Nephron progenitor cell (in vitro differentiated cells): ENCODE results near the gene CDK2.
"Not testable (repeated sequence)": the region's sequence is repeated elsewhere in the genome, so short reads cannot be mapped to it uniquely, and the experiment has no call there.

ENCODE experiments used
- DNase-seq: peaks from one replicate; pipeline ENCODE4 v3.0.0; 2021
- H3K27ac Mint-ChIP-seq: 2 replicates; pipeline ENCODE4 v1.8.0; 2021; ENCODE audit warnings: mild to moderate bottlenecking, moderate library complexity, mixed read lengths
- H3K27me3 Mint-ChIP-seq: 2 replicates; pipeline ENCODE4 v1.8.0; 2021; ENCODE audit warnings: mild to moderate bottlenecking, low read depth, mixed read lengths; ENCODE audit not compliant: poor library complexity
- H3K36me3 Mint-ChIP-seq: 2 replicates; pipeline ENCODE4 v1.8.0; 2021; ENCODE audit warnings: low read depth, mixed read lengths
- H3K4me1 Mint-ChIP-seq: 2 replicates; pipeline ENCODE4 v1.8.0; 2021; ENCODE audit warnings: mixed read lengths
- H3K4me3 Mint-ChIP-seq: 2 replicates; pipeline ENCODE4 v1.8.0; 2021; ENCODE audit warnings: mild to moderate bottlenecking, moderate library complexity, mixed read lengths
- H3K9me3 Mint-ChIP-seq: 2 replicates; pipeline ENCODE4 v1.8.0; 2021; ENCODE audit warnings: mild to moderate bottlenecking, moderate library complexity, mixed read lengths
- CTCF ChIP-seq: fragments of 200-600 bp; sonication (generic); IDR thresholded peaks from 2 replicates; pipeline ENCODE4 v1.5.0; 2021; ENCODE audit warnings: antibody characterized with exemption

Gene CDK2

DNA sequence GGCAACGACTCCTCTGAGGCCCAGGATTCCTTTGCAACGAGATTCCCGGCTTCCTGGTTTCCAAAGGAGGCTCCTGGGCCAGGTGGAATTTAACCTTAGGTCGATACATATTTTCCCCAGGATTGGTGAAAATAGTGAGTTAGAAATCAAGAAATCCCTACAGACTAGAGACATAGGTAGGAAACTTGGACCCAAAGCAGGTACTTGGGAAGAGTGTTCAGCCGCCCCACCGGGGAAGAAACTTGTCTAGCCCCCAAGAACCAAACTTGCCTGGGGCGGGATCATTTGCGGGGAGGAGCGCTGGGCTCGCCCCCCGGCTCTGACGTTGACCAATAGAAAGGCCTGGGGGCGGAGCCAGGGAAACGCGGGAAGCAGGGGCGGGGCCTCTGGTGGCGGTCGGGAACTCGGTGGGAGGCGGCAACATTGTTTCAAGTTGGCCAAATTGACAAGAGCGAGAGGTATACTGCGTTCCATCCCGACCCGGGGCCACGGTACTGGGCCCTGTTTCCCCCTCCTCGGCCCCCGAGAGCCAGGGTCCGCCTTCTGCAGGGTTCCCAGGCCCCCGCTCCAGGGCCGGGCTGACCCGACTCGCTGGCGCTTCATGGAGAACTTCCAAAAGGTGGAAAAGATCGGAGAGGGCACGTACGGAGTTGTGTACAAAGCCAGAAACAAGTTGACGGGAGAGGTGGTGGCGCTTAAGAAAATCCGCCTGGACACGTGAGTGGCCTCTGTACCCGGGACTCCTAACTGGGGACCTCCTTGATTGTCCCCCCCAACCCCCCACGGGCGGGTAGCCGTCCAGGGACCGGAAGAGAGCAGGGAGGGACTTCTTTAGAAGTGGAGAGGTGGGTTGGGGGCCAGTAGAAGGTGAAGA is at the start of gene CDK2:
TSS of gene CDK2 (plus strand) at position 423 of the 874 bp plus-strand sequence. CDS start at position 602, 179 bp downstream.
- DNase-seq = peak; percentile 98
- H3K4me1 Mint-ChIP-seq = peaks cover 52% of the 10 kb centered on the region
- peak within 1 kb of the TSS; percentile 99 for H3K4me3 Mint-ChIP-seq
- peaks cover 17% of the 10 kb centered on the region for H3K36me3 Mint-ChIP-seq
- H3K27me3 Mint-ChIP-seq = peaks cover 2% of the 10 kb centered on the region
- no peak for TF ChIP-seq CTCF
- H3K9me3 Mint-ChIP-seq = no peaks in the 10 kb centered on the region
- H3K27ac Mint-ChIP-seq = peak within 1 kb of the TSS; percentile 95

- not testable (repeated sequence) for H3K27ac Mint-ChIP-seq
Observed at GRCh38 chr12:55919032-55919431, 47.6 kb upstream of the CDK2 start.

GRCh38 chr12:55922126-55922525 is 44.5 kb upstream of the CDK2 start:
- DNase-seq = no peak
- no peak for TF ChIP-seq CTCF
- Mint-ChIP-seq H3K27me3 (no peaks in the 10 kb centered on the region), H3K36me3 (peaks cover 53% of the 10 kb centered on the region), H3K9me3 (no peaks in the 10 kb centered on the region), H3K4me1 (peaks cover 28% of the 10 kb centered on the region), H3K4me3 (no peak overlapping the region), H3K27ac (no peak overlapping the region)

More at GRCh38 chr12:55919032-55919431, 47.6 kb upstream of the CDK2 start:
- H3K9me3 Mint-ChIP-seq, H3K4me1 Mint-ChIP-seq, DNase-seq, H3K4me3 Mint-ChIP-seq, H3K27me3 Mint-ChIP-seq: not testable (repeated sequence)
- peaks cover 63% of the 10 kb centered on the region for H3K36me3 Mint-ChIP-seq

- H3K27ac Mint-ChIP-seq, H3K27me3 Mint-ChIP-seq, H3K9me3 Mint-ChIP-seq, DNase-seq, H3K4me3 Mint-ChIP-seq: not testable (repeated sequence)
- Mint-ChIP-seq H3K4me1 (peaks cover 32% of the 10 kb centered on the region), H3K36me3 (peaks cover 45% of the 10 kb centered on the region)
Observed at GRCh38 chr12:55923648-55924047, 43.0 kb upstream of the CDK2 start.

DNA sequence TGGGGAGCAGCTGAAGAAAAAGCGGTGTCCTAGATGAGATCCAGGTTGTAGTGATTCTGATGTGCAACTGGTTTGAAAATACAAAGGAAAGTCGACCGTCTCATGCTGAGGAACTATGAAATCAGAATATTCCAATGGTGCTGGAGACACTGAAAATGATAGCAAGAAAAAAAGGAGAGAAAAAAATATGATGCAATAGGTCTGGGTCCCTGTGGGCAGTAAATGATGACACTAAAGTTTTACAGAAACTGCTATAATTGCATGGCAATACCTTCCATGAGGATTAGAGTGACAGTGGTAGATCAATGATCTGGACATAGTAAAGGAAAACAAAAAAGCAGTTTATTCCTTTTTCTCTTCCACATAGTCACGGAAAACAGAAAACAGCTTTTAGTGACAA is 41.3 kb upstream of the CDK2 start:
- H3K27ac Mint-ChIP-seq = peak overlapping the region; percentile 89
- peak overlapping the region; percentile 94 for H3K4me3 Mint-ChIP-seq
- peaks cover 5% of the 10 kb centered on the region for H3K27me3 Mint-ChIP-seq
- TF ChIP-seq CTCF = no peak
- H3K4me1 Mint-ChIP-seq = peaks cover 46% of the 10 kb centered on the region
- DNase-seq = no peak
- peaks cover 36% of the 10 kb centered on the region for H3K36me3 Mint-ChIP-seq
- no peaks in the 10 kb centered on the region for H3K9me3 Mint-ChIP-seq

GRCh38 chr12:55925870-55926737 is 40.5 kb upstream of the CDK2 start:
- no peak for TF ChIP-seq CTCF
- DNase-seq = no peak
- peaks cover 10% of the 10 kb centered on the region for H3K27me3 Mint-ChIP-seq
- peak overlapping the region; percentile 95 for H3K27ac Mint-ChIP-seq
- H3K9me3 Mint-ChIP-seq = no peaks in the 10 kb centered on the region
- peaks cover 53% of the 10 kb centered on the region for H3K4me1 Mint-ChIP-seq
- peaks cover 31% of the 10 kb centered on the region for H3K36me3 Mint-ChIP-seq
- H3K4me3 Mint-ChIP-seq = peak overlapping the region; percentile 94
